Measurements from ENCODE around the gene DPYSL5. TPM values are rescaled to one million over a fixed set of nuclear protein-coding genes. Genes with fewer than 3 reads are reported as not detected.

Gene DPYSL5
- total and polyA plus RNA-seq, 2 of the 13 experiments (the other 11 are each of a cell fraction or from before 2014, with no cell fraction given) = 0.15 TPM; not detected in 1

DNA sequence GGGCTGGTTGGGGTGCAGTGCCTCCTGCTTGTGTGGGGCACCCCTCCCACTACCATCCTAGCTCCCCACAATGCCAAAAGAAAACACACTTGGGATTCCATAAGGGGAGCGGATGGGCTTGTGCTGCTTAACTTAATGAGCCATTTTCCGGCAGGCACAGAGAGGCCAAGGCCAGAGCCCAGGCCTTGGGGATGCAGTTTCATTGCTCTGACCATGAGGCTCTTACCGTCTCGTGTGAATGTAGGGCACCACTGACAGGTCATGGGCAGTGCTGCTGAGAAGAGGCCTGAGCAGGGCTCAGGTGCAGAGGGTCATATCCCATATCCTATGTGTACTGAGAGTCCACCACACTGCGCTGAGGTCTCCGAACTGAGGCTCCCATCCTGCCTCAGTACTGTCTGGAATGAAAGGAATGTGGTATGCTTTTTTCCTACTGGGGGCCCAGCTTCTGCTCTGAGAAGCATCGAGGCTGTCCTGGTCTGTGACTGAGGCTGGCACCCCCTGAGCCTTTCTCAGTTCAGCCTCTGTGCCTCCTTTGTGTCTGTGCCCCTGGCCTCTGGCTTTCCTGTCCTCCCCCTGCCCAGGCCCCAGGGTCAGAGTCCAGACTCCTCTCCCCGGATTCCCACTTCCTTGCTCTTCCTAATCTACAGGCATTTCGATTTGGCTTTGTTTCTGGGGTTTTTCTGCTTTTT is 77.3 kb downstream of the DPYSL5 start (continued):
- TF ChIP-seq ZFX (CRISPR knock-in tag; IDR thresholded peaks at IDR 0.05; ENCODE audit: low read depth) = peak; percentile 88
- 0 out of 2 replicates have a peak, but pooled peaks have one; percentile 22 for TF ChIP-seq GABPA (IDR thresholded peaks at IDR 0.05; ENCODE audit: low read depth, low read length)
- peak; percentile 76 for TF ChIP-seq GABPA (CRISPR knock-in tag; IDR thresholded peaks at IDR 0.05; ENCODE audit: low read depth)
- no peak for TF ChIP-seq PHF20 (CRISPR knock-in tag; IDR thresholded peaks at IDR 0.05)
- no peak for TF ChIP-seq ZNF75D (CRISPR knock-in tag; IDR thresholded peaks at IDR 0.05; ENCODE audit: borderline replicate concordance)
- TF ChIP-seq, protein P1, sequence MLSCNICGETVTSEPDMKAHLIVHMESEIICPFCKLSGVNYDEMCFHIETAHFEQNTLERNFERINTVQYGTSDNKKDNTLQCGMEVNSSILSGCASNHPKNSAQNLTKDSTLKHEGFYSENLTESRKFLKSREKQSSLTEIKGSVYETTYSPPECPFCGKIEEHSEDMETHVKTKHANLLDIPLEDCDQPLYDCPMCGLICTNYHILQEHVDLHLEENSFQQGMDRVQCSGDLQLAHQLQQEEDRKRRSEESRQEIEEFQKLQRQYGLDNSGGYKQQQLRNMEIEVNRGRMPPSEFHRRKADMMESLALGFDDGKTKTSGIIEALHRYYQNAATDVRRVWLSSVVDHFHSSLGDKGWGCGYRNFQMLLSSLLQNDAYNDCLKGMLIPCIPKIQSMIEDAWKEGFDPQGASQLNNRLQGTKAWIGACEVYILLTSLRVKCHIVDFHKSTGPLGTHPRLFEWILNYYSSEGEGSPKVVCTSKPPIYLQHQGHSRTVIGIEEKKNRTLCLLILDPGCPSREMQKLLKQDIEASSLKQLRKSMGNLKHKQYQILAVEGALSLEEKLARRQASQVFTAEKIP (CRISPR knock-in tag; IDR thresholded peaks at IDR 0.05; ENCODE audit: borderline replicate concordance) = no peak
- TF ChIP-seq ZFY (CRISPR knock-in tag; IDR thresholded peaks at IDR 0.05) = peak; percentile 80
- no peak for TF ChIP-seq MBNL3 (CRISPR knock-in tag; conservative IDR thresholded peaks at IDR 0.05)
- TF ChIP-seq ZNF629 (CRISPR knock-in tag; conservative IDR thresholded peaks at IDR 0.05) = peak; percentile 30; the same call in 1 of the 2 replicates
- no peak for TF ChIP-seq RARG (CRISPR knock-in tag; IDR thresholded peaks at IDR 0.05; ENCODE audit: low read depth)
- TF ChIP-seq ZNF337 (CRISPR knock-in tag; IDR thresholded peaks at IDR 0.05; ENCODE audit: borderline replicate concordance, low read depth) = no peak
- TF ChIP-seq ZSCAN29 (CRISPR knock-in tag; conservative IDR thresholded peaks at IDR 0.05) = peak; percentile 90; the same call in 1 of the 2 replicates
- no peak; the same call in 1 of the 2 replicates for TF ChIP-seq ZSCAN22 (CRISPR knock-in tag; IDR thresholded peaks at IDR 0.05)
- peak; percentile 47; the same call in 1 of the 2 replicates for TF ChIP-seq IRF2 (CRISPR knock-in tag; IDR thresholded peaks at IDR 0.05)
- no peak for TF ChIP-seq PRPF4 (IDR thresholded peaks at IDR 0.05; ENCODE audit: low read depth, low read length, poor library complexity, severe bottlenecking)
- no peak for TF ChIP-seq SUZ12 (IDR thresholded peaks at IDR 0.05; ENCODE audit: low read depth, low read length)
- TF ChIP-seq ZNF614 (CRISPR knock-in tag; IDR thresholded peaks at IDR 0.05; ENCODE audit: borderline replicate concordance) = peak; percentile 77
- TF ChIP-seq, protein P2, sequence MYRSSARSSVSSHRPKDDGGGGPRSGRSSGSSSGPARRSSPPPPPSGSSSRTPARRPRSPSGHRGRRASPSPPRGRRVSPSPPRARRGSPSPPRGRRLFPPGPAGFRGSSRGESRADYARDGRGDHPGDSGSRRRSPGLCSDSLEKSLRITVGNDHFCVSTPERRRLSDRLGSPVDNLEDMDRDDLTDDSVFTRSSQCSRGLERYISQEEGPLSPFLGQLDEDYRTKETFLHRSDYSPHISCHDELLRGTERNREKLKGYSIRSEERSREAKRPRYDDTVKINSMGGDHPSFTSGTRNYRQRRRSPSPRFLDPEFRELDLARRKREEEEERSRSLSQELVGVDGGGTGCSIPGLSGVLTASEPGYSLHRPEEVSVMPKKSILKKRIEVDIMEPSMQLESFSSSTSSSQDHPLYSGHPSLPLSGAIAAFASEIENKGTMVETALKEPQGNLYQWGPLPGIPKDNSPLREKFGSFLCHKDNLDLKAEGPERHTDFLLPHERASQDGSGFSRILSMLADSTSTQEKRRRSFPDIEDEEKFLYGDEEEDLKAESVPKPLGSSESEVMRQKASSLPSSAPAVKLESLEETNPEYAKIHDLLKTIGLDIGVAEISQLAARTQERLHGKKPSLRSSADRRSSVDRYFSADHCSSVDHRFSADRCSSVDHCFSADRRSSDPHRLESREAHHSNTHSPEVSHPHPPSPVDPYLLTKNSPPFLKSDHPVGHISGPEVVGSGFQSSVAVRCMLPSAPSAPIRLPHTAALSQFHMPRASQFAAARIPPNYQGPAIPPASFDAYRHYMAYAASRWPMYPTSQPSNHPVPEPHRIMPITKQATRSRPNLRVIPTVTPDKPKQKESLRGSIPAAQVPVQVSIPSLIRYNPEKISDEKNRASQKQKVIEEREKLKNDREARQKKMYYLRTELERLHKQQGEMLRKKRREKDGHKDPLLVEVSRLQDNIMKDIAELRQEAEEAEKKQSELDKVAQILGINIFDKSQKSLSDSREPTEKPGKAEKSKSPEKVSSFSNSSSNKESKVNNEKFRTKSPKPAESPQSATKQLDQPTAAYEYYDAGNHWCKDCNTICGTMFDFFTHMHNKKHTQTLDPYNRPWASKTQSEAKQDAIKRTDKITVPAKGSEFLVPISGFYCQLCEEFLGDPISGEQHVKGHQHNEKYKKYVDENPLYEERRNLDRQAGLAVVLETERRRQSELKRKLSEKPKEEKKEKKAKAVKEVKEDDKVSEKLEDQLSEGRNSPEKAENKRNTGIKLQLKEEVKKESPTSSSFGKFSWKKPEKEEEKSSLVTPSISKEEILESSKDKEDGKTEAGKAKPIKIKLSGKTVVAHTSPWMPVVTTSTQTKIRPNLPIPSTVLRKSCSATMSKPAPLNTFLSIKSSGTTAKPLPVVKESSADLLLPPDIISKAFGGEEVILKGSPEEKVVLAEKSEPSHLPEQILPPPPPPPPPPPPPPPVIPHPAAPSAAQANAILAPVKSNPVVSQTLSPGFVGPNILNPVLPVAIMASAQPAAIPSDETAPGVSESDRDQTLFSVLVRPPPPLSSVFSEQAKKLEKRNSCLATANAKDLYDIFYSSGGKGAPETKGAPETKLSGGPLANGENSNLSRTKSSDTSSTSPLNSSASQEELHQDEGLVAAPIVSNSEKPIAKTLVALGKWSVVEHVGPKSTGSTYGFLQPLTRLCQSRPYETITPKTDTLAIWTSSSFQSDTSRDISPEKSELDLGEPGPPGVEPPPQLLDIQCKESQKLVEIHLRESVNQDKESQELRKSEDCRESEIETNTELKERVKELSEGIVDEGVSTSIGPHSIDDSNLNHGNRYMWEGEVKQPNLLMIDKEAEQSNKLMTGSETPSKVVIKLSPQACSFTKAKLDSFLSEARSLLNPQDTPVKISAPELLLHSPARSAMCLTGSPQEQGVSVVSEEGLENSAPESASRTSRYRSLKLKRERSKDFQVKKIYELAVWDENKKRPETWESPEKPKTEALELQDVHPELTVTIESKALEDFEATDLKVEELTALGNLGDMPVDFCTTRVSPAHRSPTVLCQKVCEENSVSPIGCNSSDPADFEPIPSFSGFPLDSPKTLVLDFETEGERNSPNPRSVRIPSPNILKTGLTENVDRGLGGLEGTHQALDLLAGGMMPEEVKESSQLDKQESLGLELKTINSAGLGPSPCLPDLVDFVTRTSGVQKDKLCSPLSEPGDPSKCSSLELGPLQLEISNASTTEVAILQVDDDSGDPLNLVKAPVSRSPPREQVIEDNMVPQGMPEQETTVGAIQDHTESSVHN (CRISPR knock-in tag; IDR thresholded peaks at IDR 0.05) = no peak
- TF ChIP-seq MYNN (CRISPR knock-in tag; IDR thresholded peaks at IDR 0.05; ENCODE audit: low read depth) = no peak
- no peak for TF ChIP-seq IKZF1 (IDR thresholded peaks at IDR 0.05)
- TF ChIP-seq MAF1 (CRISPR knock-in tag; IDR thresholded peaks at IDR 0.05; ENCODE audit: borderline replicate concordance) = no peak; the same call in 1 of the 2 replicates
- peak; percentile 85 for TF ChIP-seq GABPB1 (CRISPR knock-in tag; IDR thresholded peaks at IDR 0.05)

All from HepG2 (cell line).